Neural crest cell (in vitro differentiated cells): Measurements from ENCODE around the gene RAPGEF2. TPM values are rescaled to one million over a fixed set of nuclear protein-coding genes. Genes with fewer than 3 reads are reported as not detected.

Experiments
- DNase-seq: peaks from one replicate; pipeline ENCODE4 v3.0.0; 2021; ENCODE audit warnings: low read depth, mixed read lengths, low spot score
- H3K27ac Mint-ChIP-seq: one replicate; pipeline ENCODE4 v1.8.0; 2021; ENCODE audit warnings: mild to moderate bottlenecking, mixed read lengths; ENCODE audit not compliant: unreplicated experiment
- H3K27me3 Mint-ChIP-seq: 2 replicates; pipeline ENCODE4 v1.8.0; 2021; ENCODE audit warnings: low read depth, mild to moderate bottlenecking, mixed read lengths
- H3K36me3 Mint-ChIP-seq: 2 replicates; pipeline ENCODE4 v1.8.0; 2021; ENCODE audit warnings: low read depth, mild to moderate bottlenecking, mixed read lengths
- H3K4me1 Mint-ChIP-seq: 2 replicates; pipeline ENCODE4 v1.8.0; 2021; ENCODE audit warnings: mixed read lengths
- H3K4me3 Mint-ChIP-seq: one replicate; pipeline ENCODE4 v1.8.0; 2021; ENCODE audit warnings: mild to moderate bottlenecking, mixed read lengths
- H3K9me3 Mint-ChIP-seq: 2 replicates; pipeline ENCODE4 v1.8.0; 2021; ENCODE audit warnings: mixed read lengths
- CTCF ChIP-seq: fragments of 200-600 bp; sonication (generic); conservative IDR thresholded peaks from 2 replicates; pipeline ENCODE4 v1.5.0; 2021; ENCODE audit warnings: antibody characterized with exemption, mild to moderate bottlenecking
- total RNA-seq: library from RNA; stranded (reverse); gene quantifications from 2 replicates; pipeline ENCODE4 v1.2.1, GENCODE V29; 2021

RAPGEF2 gene
- total RNA-seq, 1 donor from 2014 or later, result 44.2 TPM

DNA sequence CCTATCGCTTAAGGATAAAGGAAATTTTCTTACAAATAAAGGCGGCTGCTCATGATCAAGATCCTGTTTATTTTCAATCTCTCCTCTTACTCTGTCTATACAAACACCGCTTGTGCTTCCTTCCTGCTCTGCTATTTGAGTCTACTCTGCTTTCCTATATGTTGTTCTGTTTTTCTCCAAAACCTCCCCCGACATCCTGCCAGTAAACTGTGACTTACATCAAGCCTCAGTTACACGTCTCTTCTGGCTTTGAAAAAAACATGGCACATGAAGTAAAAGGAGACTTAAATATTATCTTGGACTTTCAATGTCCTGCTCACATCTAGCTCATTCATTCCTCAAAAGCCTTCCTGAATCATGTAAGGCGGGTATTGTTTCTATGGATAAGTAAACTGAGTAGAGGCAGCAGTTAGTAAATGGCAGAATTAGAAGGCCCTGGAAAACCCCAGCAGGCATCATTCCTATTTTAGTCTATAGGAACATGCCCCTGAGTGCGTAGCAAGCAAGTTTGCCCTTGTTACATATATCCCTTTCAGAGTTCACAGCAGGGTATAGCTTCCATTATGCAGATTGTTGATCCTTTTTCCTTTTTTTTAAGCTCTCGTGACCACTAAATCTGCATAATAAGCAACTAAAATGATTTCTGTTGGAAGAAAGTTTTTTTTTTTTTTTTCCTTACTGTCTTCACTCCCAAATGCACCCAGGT lies 280.1 kb downstream of the RAPGEF2 start:
- no peaks in the 10 kb centered on the region for H3K27me3 Mint-ChIP-seq
- TF ChIP-seq CTCF, result no peak
- H3K4me3 Mint-ChIP-seq, result no peak overlapping the region
- H3K4me1 Mint-ChIP-seq, result peaks cover 9% of the 10 kb centered on the region
- H3K36me3 Mint-ChIP-seq, result peaks cover 11% of the 10 kb centered on the region
- DNase-seq, result no peak
- H3K9me3 Mint-ChIP-seq, result peaks cover 10% of the 10 kb centered on the region
- H3K27ac Mint-ChIP-seq, result no peak overlapping the region

DNA sequence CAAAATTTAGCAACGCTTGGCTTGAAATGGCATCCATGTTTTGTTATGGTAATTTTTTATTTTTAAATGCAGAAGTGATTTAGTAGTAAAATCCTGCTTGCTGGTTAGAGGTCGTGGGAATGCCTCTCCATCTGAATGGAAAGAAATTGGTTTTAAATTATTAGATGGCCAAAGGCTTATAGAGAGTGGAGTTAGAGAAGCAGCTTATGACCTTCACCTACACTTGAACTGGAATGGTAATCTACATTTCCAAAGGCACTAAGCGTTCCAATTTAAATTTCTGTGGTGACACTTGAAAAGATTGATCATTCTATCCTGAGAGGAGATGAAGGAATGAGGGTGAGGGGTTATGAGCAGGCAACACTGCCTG lies 280.7 kb downstream of the RAPGEF2 start:
- DNase-seq, result no peak
- H3K36me3 Mint-ChIP-seq, result peaks cover 14% of the 10 kb centered on the region
- no peaks in the 10 kb centered on the region for H3K27me3 Mint-ChIP-seq
- peaks cover 15% of the 10 kb centered on the region for H3K9me3 Mint-ChIP-seq
- no peak overlapping the region for H3K4me3 Mint-ChIP-seq
- TF ChIP-seq CTCF, result no peak
- peaks cover 9% of the 10 kb centered on the region for H3K4me1 Mint-ChIP-seq
- H3K27ac Mint-ChIP-seq, result no peak overlapping the region

GRCh38 chr4:159384017-159384416 lies 281.1 kb downstream of the RAPGEF2 start:
- Mint-ChIP-seq H3K27ac (no peak overlapping the region), H3K27me3 (no peaks in the 10 kb centered on the region), H3K4me1 (peaks cover 9% of the 10 kb centered on the region), H3K36me3 (peaks cover 14% of the 10 kb centered on the region), H3K9me3 (peaks cover 15% of the 10 kb centered on the region), H3K4me3 (no peak overlapping the region)
- no peak for TF ChIP-seq CTCF
- DNase-seq, result no peak

GRCh38 chr4:159384632-159385031 lies 281.8 kb downstream of the RAPGEF2 start:
- Mint-ChIP-seq H3K4me3 (no peak overlapping the region), H3K27me3 (no peaks in the 10 kb centered on the region), H3K36me3 (peaks cover 14% of the 10 kb centered on the region), H3K4me1 (peaks cover 8% of the 10 kb centered on the region), H3K9me3 (peaks cover 15% of the 10 kb centered on the region), H3K27ac (no peak overlapping the region)
- TF ChIP-seq CTCF, result no peak
- no peak for DNase-seq

GRCh38 chr4:159386620-159387019 lies 283.7 kb downstream of the RAPGEF2 start:
- H3K36me3 Mint-ChIP-seq, result peaks cover 11% of the 10 kb centered on the region
- no peak overlapping the region for H3K27ac Mint-ChIP-seq
- no peak overlapping the region for H3K4me3 Mint-ChIP-seq
- DNase-seq, result no peak
- H3K4me1 Mint-ChIP-seq, result peaks cover 4% of the 10 kb centered on the region
- no peak for TF ChIP-seq CTCF
- H3K27me3 Mint-ChIP-seq, result no peaks in the 10 kb centered on the region
- H3K9me3 Mint-ChIP-seq, result peaks cover 12% of the 10 kb centered on the region
